GM12801 (cell line): ENCODE data around the gene TCF7L2.

Experiments
- CTCF ChIP-seq: IDR thresholded peaks from one replicate; pipeline ENCODE4 v1.5.1; 2011; ENCODE audit warnings: control low read depth; ENCODE audit not compliant: insufficient read length; ENCODE audit errors: extremely low read depth

The TCF7L2 gene

GRCh38 chr10:113020475-113020753, 70.4 kb downstream of the TCF7L2 start:
- TF ChIP-seq CTCF = no peak

GRCh38 chr10:113020838-113021237, 70.8 kb downstream of the TCF7L2 start:
- TF ChIP-seq CTCF = no peak

DNA sequence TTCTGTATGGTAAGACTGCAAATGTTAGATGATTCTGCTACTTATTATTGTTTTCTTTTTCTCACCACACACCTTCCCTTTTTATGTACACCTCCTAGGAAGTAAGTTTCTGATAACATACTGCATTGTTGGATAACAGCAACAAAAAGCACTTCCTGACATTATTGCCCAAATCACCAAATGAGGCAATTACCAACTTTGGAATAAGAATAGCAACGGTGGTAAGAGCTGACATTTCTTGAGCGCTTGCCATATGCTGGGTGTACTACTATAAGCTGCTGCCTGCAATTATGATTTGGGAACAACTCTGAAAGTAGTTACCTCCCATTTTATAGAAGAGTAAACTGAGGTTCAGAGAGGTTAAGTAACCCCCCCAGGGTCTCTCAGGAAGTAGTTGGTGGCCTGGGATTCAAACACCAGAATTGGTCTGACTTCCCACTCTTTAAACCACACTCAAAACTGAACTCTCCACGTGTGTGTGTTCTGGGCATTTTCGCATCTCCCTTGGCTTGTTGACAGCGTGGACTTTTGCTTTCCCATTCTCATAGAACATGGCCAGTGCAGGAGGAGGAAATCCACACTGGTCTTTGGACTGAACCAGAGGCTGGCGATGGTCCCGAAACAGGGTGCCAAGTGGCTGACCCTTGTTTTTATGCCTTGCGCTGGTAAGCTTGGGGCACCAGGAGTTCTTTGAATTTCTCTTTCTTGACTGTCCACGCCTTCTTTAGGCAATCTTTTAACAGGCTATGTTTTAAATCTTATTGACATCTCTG, 71.4 kb downstream of the TCF7L2 start:
- no peak for TF ChIP-seq CTCF

GRCh38 chr10:113022265-113022664, 72.2 kb downstream of the TCF7L2 start:
- TF ChIP-seq CTCF = no peak

DNA sequence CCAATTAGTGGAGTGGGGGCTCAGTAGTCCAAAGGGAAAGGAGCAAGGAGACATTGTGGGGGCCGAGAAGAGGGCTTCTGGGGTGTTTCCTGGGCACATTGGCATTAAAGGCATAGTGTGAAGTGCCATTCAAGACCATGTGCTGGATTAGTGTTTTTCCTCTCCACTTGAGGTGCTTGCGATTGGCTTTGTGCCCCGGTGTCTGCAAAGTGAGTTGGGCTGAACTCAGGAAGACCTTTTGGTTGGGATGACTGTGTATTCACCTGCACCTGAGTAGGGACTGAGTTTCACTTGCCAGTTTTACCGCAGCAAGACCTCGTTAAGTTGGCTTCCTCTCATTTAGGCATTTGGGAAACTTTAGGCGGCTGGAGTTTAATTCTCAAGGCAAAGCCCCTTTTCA, 73.0 kb downstream of the TCF7L2 start:
- no peak for TF ChIP-seq CTCF

- no peak for TF ChIP-seq CTCF
Measured at GRCh38 chr10:113024930-113025329, 74.9 kb downstream of the TCF7L2 start.

GRCh38 chr10:113025487-113025886, 75.4 kb downstream of the TCF7L2 start:
- TF ChIP-seq CTCF = no peak
